ENCODE data around the gene C1orf21. TPM values are rescaled to one million over a fixed set of nuclear protein-coding genes. Genes with fewer than 3 reads are reported as not detected.

The C1orf21 gene
- total RNA-seq, 1 donor from 2014 or later, result 44.6 TPM

DNA sequence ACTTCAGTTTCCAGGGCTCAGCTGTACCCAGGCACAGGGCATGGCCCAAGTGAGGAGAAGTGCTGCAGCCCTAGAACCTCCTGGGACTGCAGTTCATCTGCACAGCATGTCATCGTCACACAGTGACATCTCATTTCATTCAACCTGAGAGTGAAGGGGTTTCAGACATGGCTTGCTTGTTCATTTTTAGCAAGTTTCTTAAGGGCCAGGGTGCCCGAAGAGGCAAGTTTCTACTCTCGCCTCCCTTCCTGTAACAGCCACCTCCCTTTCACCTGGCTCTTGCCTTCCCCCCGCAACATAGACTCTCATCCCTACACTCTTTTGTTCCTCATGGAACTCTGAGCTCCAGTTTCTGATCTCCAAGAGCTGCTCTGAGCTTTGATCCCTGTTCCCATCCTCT is 108.1 kb downstream of the C1orf21 start:
- no peak for DNase-seq (ENCODE audit: extremely low spot score, unreplicated experiment)
- Mint-ChIP-seq H3K27ac (no peak overlapping the region), H3K27me3 (no peaks in the 10 kb centered on the region), H3K9me3 (no peaks in the 10 kb centered on the region), H3K4me3 (no peak overlapping the region), H3K36me3 (no peaks in the 10 kb centered on the region), H3K4me1 (ENCODE audit: unreplicated experiment) (peaks cover 35% of the 10 kb centered on the region)
- TF ChIP-seq, protein P1, sequence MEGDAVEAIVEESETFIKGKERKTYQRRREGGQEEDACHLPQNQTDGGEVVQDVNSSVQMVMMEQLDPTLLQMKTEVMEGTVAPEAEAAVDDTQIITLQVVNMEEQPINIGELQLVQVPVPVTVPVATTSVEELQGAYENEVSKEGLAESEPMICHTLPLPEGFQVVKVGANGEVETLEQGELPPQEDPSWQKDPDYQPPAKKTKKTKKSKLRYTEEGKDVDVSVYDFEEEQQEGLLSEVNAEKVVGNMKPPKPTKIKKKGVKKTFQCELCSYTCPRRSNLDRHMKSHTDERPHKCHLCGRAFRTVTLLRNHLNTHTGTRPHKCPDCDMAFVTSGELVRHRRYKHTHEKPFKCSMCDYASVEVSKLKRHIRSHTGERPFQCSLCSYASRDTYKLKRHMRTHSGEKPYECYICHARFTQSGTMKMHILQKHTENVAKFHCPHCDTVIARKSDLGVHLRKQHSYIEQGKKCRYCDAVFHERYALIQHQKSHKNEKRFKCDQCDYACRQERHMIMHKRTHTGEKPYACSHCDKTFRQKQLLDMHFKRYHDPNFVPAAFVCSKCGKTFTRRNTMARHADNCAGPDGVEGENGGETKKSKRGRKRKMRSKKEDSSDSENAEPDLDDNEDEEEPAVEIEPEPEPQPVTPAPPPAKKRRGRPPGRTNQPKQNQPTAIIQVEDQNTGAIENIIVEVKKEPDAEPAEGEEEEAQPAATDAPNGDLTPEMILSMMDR (conservative IDR thresholded peaks at IDR 0.05), result no peak

DNA sequence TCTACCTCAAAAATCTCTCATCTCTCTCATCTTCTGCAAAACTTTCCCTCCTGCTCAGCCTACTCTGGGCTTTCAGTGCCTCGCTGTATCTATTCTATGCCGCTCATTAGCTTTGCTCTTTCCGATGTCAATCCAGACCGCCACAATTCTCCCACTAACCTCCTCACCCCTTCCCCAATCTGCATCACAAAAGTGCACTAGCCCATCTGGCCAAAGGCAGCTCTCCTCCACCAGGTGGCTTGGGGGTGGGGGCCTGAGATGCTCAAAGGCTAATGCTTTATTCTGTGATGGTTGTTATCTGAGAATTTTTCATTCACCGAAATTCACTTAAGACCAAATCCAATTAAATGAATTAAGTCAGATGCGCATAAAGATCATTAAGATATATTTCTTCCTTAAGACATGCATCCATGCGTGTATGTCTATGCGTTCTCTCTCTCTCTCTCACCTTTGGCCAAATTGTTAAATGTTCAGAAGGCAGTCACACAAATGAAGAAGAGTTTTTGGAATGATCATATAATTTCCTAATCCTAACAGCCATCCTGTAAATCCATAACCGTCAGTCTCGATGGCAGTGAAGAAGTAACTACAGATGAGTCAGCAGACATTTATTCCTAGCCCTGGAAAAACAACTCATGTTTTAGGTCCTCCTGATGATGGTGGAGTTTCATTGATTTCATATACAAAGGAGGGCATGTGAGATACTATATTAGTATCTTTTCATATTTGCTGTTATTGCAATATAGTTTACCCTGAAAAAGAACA is 111.3 kb downstream of the C1orf21 start:
- Mint-ChIP-seq H3K4me1 (ENCODE audit: unreplicated experiment) (peaks cover 16% of the 10 kb centered on the region), H3K27me3 (no peaks in the 10 kb centered on the region), H3K27ac (no peak overlapping the region), H3K4me3 (no peak overlapping the region), H3K36me3 (peaks cover 3% of the 10 kb centered on the region), H3K9me3 (no peaks in the 10 kb centered on the region)
- DNase-seq (ENCODE audit: extremely low spot score, unreplicated experiment), result no peak
- TF ChIP-seq, protein P1 (conservative IDR thresholded peaks at IDR 0.05), result peak; percentile 61

DNA sequence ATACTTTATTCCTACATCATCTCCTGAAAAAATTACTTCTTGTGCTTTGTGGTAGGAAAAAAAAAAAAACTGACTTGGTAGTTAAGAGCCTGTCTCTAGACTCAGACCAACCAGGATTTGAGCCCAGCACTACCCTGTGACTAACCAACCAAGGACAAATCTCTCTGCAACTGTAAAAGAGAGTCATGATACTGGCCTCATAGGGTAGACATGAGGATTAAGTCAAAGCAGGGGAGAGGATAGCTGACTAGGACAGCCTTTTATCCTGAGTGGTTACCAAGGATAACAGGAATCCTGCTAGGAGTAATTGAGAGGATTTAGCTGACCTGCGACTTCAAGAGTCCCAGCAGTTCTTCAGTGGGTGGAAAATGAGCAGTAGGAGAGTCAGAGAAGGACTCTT is 112.8 kb downstream of the C1orf21 start:
- H3K27me3 Mint-ChIP-seq, result no peaks in the 10 kb centered on the region
- TF ChIP-seq, protein P1 (conservative IDR thresholded peaks at IDR 0.05), result no peak
- no peaks in the 10 kb centered on the region for H3K9me3 Mint-ChIP-seq
- H3K4me1 Mint-ChIP-seq (ENCODE audit: unreplicated experiment), result peaks cover 15% of the 10 kb centered on the region
- no peak overlapping the region for H3K4me3 Mint-ChIP-seq
- H3K36me3 Mint-ChIP-seq, result peaks cover 3% of the 10 kb centered on the region
- no peak overlapping the region for H3K27ac Mint-ChIP-seq
- DNase-seq (ENCODE audit: extremely low spot score, unreplicated experiment), result no peak

DNA sequence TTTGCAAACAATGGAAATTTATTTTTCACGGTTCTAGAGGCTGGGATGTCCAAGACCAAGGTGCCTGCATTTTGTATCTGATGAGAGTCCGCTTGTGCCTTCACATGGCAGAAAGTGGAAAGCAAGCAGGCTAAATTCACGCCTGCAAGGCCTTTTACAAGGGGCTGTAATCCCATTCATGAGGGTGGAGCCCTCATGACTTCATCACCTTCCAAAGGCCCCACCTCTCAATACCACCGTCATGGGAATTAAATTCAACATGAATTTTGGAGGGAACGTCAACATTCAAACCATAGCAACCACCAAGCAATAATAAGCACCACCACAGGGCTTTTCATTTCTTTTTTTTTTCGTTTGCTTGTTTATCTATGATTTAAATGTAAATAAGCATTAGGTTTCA is 115.3 kb downstream of the C1orf21 start:
- H3K9me3 Mint-ChIP-seq, result no peaks in the 10 kb centered on the region
- no peaks in the 10 kb centered on the region for H3K27me3 Mint-ChIP-seq
- no peak for DNase-seq (ENCODE audit: extremely low spot score, unreplicated experiment)
- H3K27ac Mint-ChIP-seq, result no peak overlapping the region
- no peak overlapping the region for H3K4me3 Mint-ChIP-seq
- H3K36me3 Mint-ChIP-seq, result peaks cover 3% of the 10 kb centered on the region
- TF ChIP-seq, protein P1 (conservative IDR thresholded peaks at IDR 0.05), result no peak
- peaks cover 16% of the 10 kb centered on the region for H3K4me1 Mint-ChIP-seq (ENCODE audit: unreplicated experiment)

DNA sequence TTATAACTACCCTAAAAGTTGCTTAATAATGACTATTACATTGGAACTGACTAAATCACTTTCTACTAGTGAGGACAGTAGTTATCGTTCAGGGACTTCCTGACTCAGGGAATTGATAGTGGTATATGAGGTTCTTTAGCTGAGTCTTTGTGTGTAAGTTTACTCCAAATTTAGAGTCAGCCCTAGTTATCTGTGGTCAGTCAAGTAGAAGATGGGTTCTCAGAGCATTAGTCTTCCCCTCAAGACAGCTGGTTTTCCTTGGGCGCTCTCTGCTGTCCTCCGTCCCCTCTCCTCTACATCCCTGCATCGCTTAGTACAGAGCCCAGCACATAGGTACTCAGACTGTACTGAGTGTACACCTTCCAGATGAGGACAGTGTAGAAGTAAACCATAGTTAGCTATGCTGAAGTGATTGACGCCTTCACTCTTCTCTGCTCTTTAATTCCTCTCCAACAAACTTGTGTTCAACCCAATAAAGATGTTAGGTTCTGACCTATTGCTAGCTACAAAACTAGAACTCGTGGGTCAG is 116.5 kb downstream of the C1orf21 start:
- Mint-ChIP-seq H3K36me3 (peaks cover 3% of the 10 kb centered on the region), H3K27me3 (no peaks in the 10 kb centered on the region), H3K4me1 (ENCODE audit: unreplicated experiment) (peaks cover 25% of the 10 kb centered on the region), H3K4me3 (no peak overlapping the region), H3K27ac (no peak overlapping the region), H3K9me3 (no peaks in the 10 kb centered on the region)
- DNase-seq (ENCODE audit: extremely low spot score, unreplicated experiment), result no peak
- TF ChIP-seq, protein P1 (conservative IDR thresholded peaks at IDR 0.05), result no peak
